Activated T-cell treated with anti-CD3 and anti-CD28 coated beads, Interleukin-2, amount 50 U/mL, for 48 hours (primary cell): ENCODE results near the gene NHLRC3.
"Not testable (repeated sequence)": the region's sequence is repeated elsewhere in the genome, so short reads cannot be mapped to it uniquely, and the experiment has no call there.

Experiments used
- DNase-seq, 2 experiments: peaks; one replicate each; pipeline ENCODE4 v3.0.0-alpha.2; 2020

Gene NHLRC3

GRCh38 chr13:39037880-39038568, at the start of gene NHLRC3, which contains the start of gene PROSER1:
Gene NHLRC3, plus strand, starts transcription at chr13:39038456. Its CDS starts 184 bp downstream, at chr13:39038640.
Gene PROSER1, minus strand, starts transcription at chr13:39038089. Its CDS starts 847 bp downstream, at chr13:39037242.
- peak; percentile 86 to 88 for DNase-seq

- no peak for DNase-seq
These were observed 47.6 kb upstream of the NHLRC3 start, which contains the start of gene STOML3 for GRCh38 chr13:38990693-38991092. Gene STOML3, minus strand, starts transcription at chr13:38990831. Its CDS starts 110 bp downstream, at chr13:38990721.

GRCh38 chr13:38993381-38993780, 44.9 kb upstream of the NHLRC3 start:
- no peak for DNase-seq

- no peak for DNase-seq
These were observed 39.5 kb upstream of the NHLRC3 start for GRCh38 chr13:38998739-38999138.

GRCh38 chr13:39006371-39007111, 31.7 kb upstream of the NHLRC3 start:
- DNase-seq: not testable (repeated sequence)

- no peak for DNase-seq
These were observed 25.6 kb upstream of the NHLRC3 start for GRCh38 chr13:39012608-39013007.

GRCh38 chr13:39013462-39013861, 24.8 kb upstream of the NHLRC3 start:
- DNase-seq: no peak

- no peak for DNase-seq
These were observed 22.2 kb upstream of the NHLRC3 start for GRCh38 chr13:39016087-39016486.

- DNase-seq: no peak
These were observed 21.5 kb upstream of the NHLRC3 start for GRCh38 chr13:39016787-39017186.

GRCh38 chr13:39020853-39021462, 17.3 kb upstream of the NHLRC3 start:
- DNase-seq: no peak

- no peak for DNase-seq
These were observed 14.9 kb upstream of the NHLRC3 start for GRCh38 chr13:39023316-39023715.

GRCh38 chr13:39023761-39024160, 14.5 kb upstream of the NHLRC3 start:
- no peak for DNase-seq

- DNase-seq: no peak
These were observed 12.8 kb upstream of the NHLRC3 start for GRCh38 chr13:39025433-39025839.

GRCh38 chr13:39032150-39032549, 6.1 kb upstream of the NHLRC3 start:
- no peak for DNase-seq

GRCh38 chr13:39034085-39034484, 4.2 kb upstream of the NHLRC3 start:
- no peak for DNase-seq

GRCh38 chr13:39035204-39035603, 3.1 kb upstream of the NHLRC3 start:
- DNase-seq: no peak

- DNase-seq: no peak
These were observed 2.5 kb upstream of the NHLRC3 start for GRCh38 chr13:39035799-39036198.

- peak in 1 of 2 experiments; percentile 25 for DNase-seq
These were observed 2.0 kb upstream of the NHLRC3 start for GRCh38 chr13:39036212-39036611.

GRCh38 chr13:39037410-39037879, 811 bp upstream of the NHLRC3 start:
- no peak for DNase-seq

GRCh38 chr13:39038569-39039030, 344 bp downstream of the NHLRC3 start:
- DNase-seq: peak; percentile 75 to 78

- no peak for DNase-seq
These were observed 785 bp downstream of the NHLRC3 start for GRCh38 chr13:39039041-39039440.

- no peak for DNase-seq
These were observed 1.9 kb downstream of the NHLRC3 start for GRCh38 chr13:39040206-39040605.

- no peak for DNase-seq
These were observed 6.3 kb downstream of the NHLRC3 start for GRCh38 chr13:39044536-39044935.
